Endometrial microvascular endothelial cells (primary cell): ENCODE results near the gene MTCP1. TPM values are rescaled to one million over a fixed set of nuclear protein-coding genes. Genes with fewer than 3 reads are reported as not detected.

Source experiments
- in situ Hi-C: cut with HindIII; loops from 2 replicates; pipeline ENCODE4 v1.10.0; 2017; ENCODE audit warnings: low sequenced_read_pairs, low pct_unique_long_range_greater_than_20kb; ENCODE audit errors: inconsistent ontology term
- total RNA-seq: library from RNA; depleted of rRNA; stranded (reverse); fragments of >200 nt; gene quantifications from one replicate; pipeline ENCODE4 v1.2.3, GENCODE V29; 2015; ENCODE audit errors: inconsistent ontology term

Gene MTCP1
- total RNA-seq, 1 donor from 2014 or later, result 4.4 TPM

DNA sequence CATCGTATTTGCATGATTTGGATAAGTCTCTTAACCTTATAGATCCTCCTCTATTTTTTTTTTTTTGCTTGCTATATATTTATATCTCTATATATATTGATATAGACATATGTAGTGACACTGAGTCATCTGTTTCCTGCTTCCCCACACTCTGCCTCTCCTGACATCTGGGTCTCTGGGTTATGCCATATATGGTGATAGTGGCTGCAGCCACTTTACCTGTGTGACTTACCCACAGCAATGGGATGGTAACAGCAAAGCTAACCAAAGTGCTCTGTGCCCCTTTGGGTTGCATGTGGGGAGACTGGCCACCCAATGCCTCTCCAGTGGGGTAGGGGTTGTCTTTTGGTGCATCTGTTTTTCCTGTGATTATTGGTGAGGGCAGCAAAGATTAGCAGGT is 14.5 kb downstream of the MTCP1 start:
- in situ Hi-C loops, result no loop called here

DNA sequence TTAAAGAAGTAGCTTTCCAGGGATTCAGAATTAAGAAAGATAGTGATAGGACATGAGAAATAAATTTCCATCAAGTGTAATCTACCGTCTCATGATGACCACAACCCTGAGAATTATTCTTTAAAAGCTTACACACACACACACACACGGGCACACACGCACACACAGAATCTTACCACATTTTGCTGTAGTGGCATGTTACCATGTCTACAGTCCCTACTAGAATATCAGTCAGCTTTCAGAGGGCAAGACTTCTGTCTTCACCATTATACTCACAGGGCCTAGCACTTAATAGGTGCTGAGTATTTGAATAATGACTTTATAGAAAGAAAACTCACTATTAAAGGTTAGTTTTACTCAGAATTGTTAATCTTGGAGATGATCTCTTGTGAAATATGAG is 15.4 kb downstream of the MTCP1 start:
- in situ Hi-C loops, result no loop called here

DNA sequence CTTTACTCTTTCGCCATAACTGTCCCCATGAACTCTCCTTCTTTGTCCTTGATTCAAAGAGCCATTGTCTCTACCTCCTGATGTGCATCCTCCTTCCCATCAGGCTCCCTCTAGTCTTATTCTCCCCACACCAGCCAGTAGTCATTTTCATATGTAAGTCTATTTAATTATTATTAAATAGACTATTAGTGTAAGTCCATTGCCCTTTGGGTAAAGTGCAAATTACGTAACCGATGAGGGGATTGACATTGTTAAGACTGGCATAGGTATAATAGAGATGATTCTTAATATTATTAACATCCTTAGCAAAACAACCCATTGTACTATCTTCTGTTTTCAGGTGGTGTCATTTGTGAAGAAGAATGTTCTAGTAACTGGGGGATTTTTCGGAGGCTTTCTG is 16.7 kb downstream of the MTCP1 start:
- in situ Hi-C loops, result no loop called here

DNA sequence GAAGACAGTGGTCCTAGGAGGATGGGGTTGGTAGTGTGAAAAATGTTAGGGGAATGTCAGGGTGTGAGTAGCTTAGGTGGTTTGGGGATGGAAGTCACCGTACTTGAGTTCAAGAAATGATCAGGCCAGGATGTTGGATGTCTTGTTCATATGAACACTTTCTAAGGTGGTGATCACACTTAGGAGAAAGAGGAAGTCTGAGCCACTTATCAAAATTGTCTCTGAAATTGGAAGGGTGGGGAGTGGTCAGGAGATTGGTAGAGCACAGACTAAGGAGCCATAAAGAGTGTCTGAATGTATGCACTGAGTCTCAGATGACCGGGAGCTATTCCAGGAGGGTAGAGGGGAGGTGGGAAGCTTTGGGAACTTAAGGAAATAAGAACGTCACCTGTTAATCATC is 17.3 kb downstream of the MTCP1 start:
- in situ Hi-C loops, result no loop called here

DNA sequence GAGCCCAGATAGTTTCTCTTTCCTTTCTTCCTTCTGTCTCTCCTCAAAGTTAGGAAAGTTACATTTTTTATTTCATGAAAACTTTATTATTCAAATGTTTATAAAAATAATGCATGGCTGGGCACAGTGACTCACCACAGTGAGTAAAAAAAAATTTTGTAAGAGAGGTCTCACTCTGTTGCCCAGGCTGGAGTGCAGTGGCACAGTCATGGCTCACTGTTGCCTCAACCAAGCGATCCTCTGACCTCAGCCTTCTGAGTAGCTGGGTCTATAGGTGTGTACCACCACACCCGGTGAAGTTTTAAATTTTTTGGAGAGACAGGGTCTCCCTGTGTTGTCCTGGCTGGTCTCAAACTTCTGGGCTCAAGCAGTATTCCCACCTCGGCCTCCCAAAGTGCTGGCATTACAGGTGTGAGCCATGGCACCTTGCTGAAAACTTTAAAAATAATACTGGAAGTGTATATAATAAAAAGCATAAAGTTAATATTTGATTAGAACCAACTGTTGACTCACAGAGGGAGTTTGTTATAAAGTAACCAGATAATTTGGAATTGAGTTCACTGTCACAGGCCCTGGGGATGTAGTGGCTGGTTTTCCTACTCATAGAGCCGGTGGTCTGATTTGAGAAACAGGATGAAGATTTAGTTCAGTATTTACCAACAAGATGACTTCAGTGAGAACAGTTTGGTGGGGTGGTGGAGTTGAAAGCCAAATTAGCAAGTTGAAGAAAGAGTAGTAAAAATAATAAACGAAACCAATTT is 18.0 kb downstream of the MTCP1 start:
- in situ Hi-C loops, result no loop called here

DNA sequence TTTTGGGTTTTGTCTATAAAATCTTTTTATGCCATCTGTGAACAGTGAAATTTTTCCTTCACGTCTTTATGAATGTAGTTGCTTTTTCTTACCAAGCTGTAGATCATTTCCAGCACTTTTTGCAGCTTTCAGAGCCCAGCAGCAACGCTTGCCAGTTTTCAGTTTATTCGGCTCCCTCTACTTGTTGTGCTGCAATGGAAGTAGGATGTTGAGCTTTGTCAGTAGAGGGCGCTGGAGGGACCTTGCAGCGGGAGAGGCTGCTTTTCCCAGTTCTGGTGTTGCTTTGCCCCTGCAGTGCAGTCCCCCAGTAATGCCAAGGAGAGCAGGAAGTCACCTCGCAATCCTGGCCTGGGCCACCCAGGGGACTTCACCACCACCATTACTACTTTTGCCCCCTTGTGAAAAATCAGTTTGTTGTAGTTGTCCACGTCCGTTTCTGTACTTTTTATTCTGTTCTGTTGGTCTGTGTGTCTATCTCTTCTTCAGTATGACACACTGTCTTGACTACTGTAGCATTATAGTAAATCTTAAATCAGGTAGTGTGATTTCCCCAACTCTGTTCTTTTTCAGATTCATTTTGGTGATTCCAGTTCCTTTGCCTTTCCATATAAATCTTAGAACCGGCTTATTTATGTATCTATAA is 21.8 kb downstream of the MTCP1 start:
- in situ Hi-C loops, result no loop called here

DNA sequence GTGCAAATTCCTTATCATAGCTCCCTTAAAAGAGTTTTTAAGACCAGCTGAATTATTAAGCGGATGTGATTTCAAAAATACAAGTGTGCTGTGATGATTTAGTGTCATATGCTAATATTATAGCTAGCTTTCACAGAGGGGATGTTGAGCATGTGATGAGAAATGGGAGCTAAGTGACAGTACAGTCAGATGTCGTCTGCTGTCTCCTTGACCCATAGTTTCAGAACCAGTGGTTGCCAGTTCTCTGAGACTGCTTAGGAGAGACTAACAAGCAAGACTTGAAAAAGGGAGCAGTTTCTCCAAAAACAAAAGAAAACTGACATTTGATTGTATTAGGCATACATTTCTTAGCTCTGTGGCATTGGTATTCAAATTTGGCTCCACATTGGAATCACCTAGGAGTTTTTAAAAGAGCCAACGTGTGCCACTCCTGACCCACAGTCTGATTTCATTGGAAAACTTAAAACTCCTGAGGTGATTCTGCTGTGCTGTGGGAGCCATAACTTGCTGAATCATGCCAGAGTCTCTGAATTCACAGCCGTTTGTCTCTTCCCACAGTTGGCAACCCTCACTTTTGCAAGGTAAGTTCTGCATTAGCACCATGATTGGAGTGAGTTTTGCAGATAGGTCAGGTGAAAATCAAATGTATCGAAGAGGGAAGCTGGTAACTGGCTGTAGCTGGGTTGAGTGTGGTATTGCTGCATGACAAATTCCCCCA is 24.0 kb downstream of the MTCP1 start:
- in situ Hi-C loops, result no loop called here

DNA sequence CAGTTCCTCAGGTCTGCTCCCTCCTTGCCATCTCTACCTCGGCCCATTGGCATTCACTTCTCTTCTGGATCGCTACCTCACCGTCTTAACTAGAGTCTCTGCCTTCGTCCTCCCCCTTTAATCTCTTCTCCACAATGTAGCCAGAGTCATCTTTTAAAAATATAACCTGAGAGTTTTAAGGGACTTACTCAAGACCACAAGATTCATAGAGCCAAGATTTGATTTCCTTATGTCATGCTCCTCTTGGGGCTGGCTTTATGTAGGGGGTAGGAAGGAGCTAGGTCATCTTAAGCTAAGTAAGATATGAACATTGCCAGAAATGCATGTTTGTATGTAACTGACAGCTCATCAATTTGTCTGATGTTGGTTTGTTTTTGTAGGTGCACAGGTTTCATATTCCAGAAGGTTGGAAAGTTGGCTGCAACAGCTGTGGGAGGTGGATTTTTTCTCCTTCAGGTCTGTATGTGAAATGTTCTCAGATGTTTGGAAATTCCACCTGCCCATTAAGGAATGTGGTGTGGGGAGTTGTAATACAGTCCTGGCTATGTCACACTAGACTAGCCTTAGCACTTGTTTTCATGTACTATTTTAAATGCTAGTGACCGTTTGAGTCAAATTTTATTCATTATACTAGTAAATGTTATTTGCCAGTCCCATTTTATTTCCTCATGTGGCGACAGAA is 24.7 kb downstream of the MTCP1 start:
- in situ Hi-C loops, result no loop called here

DNA sequence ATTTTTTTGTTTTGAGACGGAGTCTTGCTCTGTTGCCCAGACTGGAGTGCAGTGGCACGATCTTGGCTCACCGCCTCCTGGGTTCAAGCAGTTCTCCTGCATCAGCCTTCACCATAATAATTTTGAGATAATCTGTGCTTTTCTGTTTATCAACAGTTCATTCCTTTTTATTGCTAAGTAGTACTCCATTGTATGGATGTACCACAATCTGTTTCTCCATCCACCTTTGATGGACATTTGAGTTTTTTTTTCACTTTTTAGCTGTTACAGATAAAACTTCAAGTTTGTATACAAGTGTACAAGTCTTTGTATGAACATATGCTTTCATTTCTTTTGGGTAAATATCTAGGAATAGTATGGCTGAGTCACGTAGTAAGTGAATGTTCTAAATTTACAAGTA is 35.2 kb downstream of the MTCP1 start:
- in situ Hi-C loops, result no loop called here

DNA sequence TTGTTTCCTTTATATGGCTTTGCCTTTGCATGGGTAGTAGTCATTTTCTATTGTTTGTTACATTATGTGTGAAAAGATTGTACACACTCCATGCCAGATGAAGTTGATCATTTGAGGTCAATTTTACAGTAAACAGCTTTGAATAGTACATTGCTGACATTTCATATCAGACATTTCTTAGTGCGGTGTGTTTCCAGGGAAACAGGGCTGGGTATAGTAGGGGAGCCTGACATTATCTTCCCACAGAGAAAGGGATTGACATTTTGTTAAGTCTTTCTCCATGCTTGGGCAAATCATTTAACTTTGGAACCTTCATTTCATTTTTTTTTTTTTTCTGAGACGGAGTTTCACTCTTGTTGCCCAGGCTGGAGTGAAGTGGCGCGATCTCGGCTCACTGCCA is 39.3 kb downstream of the MTCP1 start:
- in situ Hi-C loops, result no loop called here

DNA sequence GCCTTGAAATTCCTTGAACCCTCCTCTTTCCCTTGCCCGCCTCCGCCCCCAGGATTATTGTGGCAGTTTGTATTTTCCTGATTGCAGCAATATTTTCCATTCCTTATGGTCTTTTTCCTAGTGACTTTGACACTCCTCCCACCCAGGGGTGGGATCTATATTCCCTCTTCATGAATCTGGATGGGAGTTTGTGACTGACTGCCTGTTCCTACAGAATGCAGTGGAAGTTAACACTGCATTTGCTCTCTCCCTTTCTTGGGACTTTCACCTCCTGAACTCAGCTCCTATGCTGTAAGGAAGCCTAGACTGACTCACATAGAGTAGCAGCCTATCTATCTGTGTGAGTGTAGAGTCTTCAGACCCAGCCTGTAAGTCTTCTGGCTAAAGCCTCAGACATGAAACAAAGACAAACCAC is 42.1 kb downstream of the MTCP1 start:
- in situ Hi-C loops, result no loop called here

DNA sequence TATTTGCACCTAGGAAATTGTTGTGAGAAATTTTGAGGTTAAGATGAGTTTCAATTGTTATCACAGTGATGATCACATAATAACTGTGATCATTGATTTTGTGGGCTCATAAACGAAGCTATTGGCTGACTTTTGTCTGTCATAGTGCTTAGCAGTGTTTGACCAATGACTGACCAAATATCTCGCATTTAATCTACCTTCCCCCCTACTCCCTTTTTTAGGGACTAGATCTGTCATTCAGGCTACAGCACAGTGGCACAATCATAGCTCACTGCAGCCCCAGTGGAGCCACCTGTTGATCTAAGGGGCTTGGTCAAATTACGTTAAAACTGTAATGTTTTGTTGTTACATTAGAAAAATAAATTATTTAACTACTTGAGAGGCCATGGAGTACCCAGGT is 42.8 kb downstream of the MTCP1 start:
- in situ Hi-C loops, result no loop called here

DNA sequence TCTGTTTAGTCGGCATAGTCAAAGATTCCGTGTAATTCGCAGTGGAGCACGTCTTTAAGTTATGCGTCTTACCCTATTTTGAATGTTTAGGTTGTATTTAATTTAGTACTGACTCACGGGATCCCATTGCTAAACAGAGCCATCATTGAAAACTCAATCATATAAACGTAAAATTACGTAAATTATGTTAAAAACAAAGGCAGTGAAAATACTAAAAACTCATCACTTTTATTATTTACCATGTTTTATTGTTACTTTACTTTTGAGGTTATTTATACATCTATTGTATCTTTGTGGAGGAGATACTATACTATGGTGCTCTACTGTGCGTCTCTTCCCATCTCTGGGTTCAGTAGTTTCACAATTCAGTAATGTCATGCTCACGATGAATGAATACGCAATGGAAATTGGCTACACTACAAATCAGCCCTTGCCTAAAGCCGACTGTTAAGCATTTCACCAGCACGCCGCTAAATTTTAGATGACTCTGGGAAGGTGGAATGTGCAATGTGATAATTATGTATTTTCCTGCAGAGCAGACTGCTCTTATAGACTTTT is 43.3 kb downstream of the MTCP1 start:
- in situ Hi-C loops, result no loop called here

DNA sequence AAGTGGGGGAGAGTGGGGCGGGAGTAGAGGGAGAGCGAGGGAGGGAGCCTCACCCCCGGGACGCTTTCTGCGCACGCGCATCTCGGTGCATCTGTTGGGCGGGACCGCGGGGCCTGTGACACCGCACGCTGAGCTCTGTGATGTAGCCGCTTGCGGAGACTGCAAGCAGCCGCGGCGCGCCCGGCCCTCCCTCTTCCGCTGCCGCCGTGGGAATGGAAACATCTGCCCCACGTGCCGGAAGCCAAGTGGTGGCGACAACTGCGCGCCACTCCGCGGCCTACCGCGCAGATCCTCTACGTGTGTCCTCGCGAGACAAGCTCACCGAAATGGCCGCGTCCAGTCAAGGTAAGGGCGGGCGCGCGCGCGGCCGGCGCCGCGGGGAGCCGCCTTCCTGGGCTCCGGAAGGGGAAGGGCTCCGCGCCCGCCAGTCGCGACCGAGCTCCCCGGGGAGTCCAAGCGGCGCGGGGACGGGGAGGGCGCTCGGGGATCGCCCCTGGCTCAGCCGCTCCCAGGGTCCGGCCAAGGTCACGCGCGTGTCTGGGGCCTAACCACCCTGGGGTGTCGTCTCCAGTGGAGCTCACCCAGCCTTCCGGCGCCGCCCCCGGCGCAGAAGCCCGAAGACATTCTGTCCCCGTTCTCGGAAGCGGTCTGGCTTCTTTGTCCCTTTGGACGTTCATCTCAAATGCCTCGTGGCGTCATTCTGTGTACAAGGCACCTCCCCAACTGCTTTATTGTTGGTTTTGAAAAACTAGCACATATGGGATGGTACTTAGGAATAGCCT is 44.0 kb downstream of the MTCP1 start, which contains the start of gene FUNDC2:
Gene FUNDC2 (plus strand): TSS at position 118 of the 782 bp plus-strand sequence. CDS start 95 bp downstream, at position 213.
- in situ Hi-C loops, result no loop called here

DNA sequence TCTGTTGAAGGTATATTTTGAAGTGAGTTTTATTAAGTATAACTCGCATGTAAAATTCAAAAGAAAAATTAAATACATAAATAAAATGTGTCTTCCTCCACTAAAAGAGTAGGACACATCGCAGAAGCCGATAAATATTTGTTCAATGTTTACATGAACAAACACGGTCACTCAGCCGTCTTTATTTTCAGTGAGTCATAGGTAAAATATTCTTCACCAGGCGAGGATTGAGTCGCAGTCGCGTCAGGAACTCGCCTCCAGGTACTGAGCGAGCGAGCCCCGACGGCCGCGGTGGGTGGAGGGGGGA is 44.6 kb downstream of the MTCP1 start:
- in situ Hi-C loops, result no loop called here

DNA sequence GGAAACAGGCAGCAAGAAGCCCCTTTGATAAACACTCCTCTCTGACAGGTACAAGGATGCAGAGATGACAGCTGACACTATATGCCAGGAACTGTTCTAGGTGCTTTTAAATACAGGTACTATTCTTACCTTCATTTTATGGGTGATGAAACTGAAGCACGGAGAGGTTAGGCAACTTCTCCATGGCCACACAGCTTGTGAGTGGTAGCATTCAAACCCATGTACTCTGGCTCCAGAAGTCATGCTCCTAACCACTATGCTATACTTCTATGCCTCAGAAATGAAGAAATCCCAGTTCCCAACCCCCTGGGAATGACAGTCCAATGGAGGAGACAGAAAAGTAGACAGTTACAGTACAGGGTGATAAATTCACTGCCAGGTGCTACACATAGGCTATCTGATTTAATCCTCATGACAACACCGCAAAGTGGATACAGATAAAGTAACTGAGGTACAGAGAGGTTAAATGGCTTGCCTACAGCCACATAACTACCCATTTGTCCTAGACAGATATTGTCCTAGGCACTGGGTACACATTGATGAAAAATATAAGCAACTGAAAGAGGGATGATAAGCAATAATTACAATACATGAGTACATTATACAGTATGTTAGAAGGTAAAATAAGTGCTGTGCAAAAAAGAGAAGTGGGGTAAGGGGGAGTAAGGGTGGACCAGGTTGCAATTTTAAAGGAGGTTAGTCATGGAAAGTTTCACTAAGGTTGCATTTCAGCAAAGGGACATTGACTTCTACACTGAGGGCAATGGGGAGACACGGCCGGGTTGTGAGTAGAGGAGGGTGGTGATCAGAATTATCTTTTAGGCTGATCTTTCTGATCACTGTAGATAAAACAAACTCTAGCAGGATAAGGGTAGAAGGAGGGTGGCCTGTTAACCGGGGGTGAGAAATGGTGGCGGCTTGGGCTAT is 46.8 kb downstream of the MTCP1 start:
- in situ Hi-C loops, result no loop called here

DNA sequence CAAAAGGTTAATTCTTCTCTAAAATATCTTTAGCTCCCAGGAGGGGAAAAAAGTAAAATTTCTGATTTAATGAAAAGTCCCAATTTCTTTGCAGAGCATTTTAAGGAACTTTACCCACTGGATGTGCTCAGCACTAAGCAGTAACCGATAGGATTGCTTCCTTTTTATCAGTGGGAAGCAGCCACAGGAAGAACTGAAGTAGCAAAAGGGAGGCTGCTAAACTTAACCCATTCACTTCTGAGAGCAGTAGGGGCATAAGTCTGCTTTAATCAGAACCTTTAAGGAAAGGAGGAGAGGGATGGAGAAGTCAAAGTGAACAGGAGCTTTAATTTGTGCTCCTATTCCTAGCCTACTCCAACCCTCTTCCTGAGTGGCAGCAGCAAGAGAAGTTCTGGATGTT is 48.4 kb downstream of the MTCP1 start, which contains the start of gene F8:
Gene F8 (minus strand): TSS at position 139 of the 400 bp plus-strand sequence. CDS start 171 bp downstream, outside the sequence.
- in situ Hi-C loops, result no loop called here
